Measurements from ENCODE around the gene MTNR1B.

DNA sequence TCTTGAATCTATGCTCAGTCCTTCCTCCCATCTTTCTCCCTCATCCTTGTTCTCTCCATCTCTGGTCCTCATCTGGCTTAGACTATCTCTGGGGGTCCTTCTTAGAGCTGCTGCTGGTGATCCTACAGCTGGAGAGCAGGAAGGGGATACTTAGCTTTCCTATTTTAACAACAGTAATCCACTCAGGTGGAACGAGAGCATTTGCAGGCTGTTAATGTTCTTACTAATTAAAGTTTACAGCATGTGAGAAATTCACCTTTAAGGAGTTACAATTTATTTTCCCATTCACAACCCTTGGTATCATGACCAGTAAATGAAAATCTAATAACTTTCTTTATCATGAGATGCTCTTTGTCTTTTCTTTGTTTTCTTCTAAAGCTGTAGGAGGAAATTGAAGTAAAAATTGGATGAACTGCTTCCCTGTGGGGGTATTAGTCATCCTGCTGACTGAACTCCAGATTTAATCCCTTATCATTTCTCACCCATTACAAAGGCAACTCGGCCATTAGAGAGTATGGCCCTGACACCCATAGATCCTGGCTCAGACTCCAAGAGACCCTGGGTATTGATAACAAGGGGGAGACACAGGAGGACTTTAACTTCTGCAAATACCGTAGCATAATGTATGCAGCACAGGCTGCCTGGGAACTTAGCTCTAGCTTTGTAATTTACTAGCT, 37.6 kb upstream of the MTNR1B start:
- TF ChIP-seq CTCF (IDR thresholded peaks at IDR 0.05; ENCODE audit: insufficient read depth, low read length) (no peak), POLR2AphosphoS5 (IDR thresholded peaks at IDR 0.05; ENCODE audit: low read depth) (no peak)
- TF ChIP-seq, protein P1, sequence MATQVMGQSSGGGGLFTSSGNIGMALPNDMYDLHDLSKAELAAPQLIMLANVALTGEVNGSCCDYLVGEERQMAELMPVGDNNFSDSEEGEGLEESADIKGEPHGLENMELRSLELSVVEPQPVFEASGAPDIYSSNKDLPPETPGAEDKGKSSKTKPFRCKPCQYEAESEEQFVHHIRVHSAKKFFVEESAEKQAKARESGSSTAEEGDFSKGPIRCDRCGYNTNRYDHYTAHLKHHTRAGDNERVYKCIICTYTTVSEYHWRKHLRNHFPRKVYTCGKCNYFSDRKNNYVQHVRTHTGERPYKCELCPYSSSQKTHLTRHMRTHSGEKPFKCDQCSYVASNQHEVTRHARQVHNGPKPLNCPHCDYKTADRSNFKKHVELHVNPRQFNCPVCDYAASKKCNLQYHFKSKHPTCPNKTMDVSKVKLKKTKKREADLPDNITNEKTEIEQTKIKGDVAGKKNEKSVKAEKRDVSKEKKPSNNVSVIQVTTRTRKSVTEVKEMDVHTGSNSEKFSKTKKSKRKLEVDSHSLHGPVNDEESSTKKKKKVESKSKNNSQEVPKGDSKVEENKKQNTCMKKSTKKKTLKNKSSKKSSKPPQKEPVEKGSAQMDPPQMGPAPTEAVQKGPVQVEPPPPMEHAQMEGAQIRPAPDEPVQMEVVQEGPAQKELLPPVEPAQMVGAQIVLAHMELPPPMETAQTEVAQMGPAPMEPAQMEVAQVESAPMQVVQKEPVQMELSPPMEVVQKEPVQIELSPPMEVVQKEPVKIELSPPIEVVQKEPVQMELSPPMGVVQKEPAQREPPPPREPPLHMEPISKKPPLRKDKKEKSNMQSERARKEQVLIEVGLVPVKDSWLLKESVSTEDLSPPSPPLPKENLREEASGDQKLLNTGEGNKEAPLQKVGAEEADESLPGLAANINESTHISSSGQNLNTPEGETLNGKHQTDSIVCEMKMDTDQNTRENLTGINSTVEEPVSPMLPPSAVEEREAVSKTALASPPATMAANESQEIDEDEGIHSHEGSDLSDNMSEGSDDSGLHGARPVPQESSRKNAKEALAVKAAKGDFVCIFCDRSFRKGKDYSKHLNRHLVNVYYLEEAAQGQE (IDR thresholded peaks at IDR 0.05; ENCODE audit: insufficient replicate concordance, low read depth) = no peak
